HG03135 (cell line): ENCODE measurements around the gene ABCB9.

ENCODE experiments used
- ATAC-seq: cut with Tn5 transposase; IDR thresholded peaks from one replicate; pipeline ENCODE4 v1.9.1; 2021; ENCODE audit warnings: mild to moderate bottlenecking, moderate library complexity; ENCODE audit not compliant: unreplicated experiment

The ABCB9 gene

DNA sequence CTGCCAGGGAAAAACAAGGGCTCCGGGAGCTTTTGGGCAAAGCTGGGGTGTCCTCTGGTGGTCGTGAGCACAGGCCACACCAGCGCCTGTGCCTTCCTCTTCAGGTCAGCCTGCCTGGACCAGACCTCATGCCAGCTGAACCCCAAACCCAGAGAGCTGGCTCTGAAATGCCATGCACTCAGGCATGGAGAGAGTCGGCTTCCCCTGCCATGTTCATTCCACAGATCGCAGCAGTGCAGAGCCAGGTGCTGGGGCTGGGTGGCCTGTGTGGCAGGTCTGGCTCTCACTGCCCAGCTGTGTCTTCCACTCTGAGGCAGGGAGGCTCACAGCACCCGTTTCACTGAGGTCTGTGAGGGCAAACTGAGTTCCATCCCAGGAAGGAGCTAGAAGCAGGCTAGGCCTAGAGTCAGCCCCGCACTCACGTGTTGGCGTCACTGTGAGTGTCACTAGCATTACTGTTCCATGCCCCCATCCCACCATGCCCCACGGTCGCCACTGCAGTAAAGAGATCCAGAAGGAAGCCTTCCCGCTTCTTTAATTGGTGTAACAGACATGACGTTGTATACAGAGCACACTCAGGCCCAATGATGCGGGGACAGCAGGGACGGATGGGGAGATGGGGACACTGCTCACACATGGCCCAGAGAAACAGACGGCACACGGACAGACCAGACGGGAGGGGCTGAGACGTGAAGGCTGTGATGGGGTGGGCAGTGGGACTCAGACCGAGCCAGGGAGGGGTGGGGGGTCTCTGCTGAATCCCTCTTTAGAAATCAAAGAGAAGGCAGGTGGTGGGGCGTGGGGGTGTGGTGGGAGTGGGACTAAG lies 16.9 kb upstream of the ABCB9 start:
- no peak for ATAC-seq

DNA sequence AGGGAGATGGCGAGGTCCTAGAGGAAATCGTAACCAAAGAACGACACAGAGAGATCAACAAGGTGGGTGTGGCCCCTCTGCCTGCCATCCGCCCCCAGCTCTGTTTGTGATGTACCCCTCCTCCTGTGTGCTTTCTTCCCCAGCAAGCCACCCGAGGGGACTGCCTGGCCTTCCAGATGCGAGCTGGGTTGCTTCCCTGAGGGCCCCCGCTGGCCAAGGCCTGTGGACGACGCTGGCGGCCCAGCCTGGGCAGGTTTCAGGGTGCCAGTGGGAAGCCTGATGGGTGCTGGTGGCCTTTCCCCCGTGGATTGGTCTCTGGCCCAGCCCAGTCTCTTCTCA lies 16.2 kb upstream of the ABCB9 start:
- no peak for ATAC-seq

- no peak for ATAC-seq
Measured at GRCh38 chr12:122981587-122982476, 15.6 kb upstream of the ABCB9 start.

- ATAC-seq: peak; percentile 5
Measured at GRCh38 chr12:122981036-122981471, 14.8 kb upstream of the ABCB9 start.

DNA sequence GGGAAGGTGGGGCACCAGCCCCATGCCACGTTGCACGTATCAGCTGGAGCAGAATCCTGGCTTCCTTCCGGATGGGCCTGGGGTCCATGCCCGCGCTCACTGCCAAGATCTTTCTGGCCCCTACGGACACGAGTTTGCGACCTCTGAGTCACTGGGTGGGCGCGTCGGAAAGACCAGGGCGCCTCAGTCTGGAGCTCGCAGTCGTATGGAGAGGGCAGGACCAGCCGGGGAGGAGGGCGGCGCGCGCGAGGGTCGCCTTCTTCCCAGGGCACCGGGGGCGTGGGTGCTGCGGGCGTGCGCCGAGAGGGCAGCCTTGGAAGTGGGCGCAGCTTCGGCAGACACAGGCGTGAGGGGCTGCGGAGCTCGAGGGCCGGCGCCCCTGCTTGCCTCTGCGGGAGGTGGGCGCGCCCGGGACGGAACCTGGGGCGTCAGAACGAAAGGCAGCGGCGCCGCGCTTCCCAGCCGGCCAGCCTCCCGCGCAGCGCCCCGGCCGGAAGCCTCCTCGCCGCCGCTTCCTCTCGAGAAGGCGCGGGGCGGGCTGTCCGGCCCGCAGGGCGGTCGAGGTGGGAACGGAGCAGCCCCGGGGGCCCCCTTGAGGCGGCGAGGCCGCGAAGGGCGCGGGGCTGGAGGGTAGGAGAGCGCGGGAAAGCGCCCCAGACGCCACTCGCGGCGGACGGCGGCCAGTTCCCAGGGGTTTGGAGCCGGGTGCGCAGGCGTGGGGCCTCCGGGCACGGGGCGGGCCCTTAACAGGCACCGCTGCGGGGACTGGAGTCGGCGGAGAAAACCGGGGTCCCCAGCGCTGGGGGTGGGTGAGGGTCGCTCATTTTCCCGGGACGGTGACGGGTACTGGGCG lies 14.1 kb upstream of the ABCB9 start, which contains the start of gene ARL6IP4:
ARL6IP4 (plus strand) TSS at position 499 of the 853 bp plus-strand sequence. CDS start 459 bp downstream, outside the sequence.
- peak; percentile 48 for ATAC-seq

DNA sequence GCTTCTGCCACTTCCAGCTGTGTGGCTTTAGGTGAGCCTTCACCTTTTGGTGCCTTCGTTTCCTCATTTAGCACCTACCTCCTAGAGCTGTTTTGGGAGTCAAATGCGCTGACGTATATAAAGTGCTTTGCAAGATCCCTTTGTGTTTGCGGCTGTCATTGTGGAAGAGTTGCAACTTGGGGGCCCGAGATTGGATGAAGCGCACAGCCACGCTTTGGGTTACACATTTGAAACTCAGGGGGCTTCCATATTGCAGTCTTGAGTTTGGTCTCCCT lies 13.6 kb upstream of the ABCB9 start:
- ATAC-seq: no peak

- ATAC-seq: no peak
Measured at GRCh38 chr12:122979001-122979907, 13.0 kb upstream of the ABCB9 start.

GRCh38 chr12:122978507-122978955 lies 12.3 kb upstream of the ABCB9 start:
- ATAC-seq: no peak

DNA sequence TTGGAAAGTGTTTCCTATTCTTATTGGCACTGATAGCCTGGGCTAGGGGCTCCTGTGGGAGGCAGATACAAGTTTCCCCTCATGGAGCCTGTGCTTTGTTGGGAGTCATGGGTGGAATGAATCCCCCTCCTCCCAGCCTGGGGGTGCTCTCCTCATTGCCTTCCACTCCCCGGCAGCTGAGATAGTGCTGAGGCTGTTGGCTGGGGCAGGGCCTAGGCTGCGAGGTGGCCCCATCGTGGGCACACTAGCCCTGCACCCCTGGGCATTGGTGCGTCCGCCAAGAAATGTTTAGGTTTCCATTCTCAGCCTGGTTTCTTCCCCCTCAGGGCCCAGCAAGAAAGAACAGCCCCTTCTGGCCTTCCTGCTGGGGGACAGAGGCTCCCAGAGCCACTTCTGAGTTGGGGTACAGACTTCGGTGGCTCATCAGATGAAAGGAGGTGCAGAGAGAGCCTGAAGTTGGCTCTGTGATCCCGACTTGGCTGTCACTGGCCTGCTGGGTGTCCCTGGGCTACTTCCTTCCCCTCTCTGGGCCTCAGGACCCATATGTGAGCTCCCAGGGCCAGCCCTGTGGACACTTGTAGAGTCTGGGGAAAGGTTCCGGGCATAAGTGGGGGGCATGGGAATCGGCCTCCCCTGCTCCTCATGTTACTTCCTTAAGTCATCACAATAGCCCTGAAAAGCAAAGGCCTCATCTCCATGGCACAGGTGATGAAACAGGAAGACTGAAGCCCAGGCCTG lies 11.6 kb upstream of the ABCB9 start:
- no peak for ATAC-seq

DNA sequence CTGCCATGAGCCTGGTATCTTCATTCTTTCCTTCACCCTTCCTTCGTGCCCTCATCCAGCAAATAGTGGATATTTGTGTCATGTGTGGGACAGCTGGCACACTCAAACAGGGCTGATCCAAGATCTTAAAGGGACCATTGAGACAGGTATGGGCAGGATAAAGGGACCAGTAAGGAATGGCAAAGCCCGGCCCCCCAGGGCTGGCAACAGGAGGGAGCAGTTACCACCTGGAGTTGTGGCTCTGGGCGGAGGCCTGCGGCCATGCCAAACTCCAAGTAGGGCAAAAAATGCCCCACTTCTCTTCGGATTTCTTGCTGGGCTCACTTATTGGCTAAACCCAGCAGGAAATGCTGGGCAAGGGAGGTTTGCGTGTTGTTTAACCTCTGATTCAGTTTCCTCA lies 10.9 kb upstream of the ABCB9 start:
- ATAC-seq: no peak

DNA sequence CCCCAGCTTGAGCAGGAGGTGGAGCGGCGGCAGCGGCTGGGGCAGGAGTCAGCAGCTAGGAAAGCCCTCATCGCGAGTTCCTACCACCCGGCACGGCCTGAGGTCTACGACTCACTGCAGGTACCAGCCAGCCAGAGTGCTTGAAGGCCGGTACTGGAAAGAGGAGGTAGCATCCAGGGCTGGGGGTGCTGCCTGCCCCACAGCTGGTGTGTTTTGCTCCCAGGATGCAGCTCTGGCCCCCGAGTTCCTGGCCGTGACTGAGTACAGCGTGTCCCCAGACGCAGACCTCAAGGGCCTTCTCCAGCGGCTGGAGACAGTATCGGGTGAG lies 10.3 kb upstream of the ABCB9 start:
- ATAC-seq: no peak

DNA sequence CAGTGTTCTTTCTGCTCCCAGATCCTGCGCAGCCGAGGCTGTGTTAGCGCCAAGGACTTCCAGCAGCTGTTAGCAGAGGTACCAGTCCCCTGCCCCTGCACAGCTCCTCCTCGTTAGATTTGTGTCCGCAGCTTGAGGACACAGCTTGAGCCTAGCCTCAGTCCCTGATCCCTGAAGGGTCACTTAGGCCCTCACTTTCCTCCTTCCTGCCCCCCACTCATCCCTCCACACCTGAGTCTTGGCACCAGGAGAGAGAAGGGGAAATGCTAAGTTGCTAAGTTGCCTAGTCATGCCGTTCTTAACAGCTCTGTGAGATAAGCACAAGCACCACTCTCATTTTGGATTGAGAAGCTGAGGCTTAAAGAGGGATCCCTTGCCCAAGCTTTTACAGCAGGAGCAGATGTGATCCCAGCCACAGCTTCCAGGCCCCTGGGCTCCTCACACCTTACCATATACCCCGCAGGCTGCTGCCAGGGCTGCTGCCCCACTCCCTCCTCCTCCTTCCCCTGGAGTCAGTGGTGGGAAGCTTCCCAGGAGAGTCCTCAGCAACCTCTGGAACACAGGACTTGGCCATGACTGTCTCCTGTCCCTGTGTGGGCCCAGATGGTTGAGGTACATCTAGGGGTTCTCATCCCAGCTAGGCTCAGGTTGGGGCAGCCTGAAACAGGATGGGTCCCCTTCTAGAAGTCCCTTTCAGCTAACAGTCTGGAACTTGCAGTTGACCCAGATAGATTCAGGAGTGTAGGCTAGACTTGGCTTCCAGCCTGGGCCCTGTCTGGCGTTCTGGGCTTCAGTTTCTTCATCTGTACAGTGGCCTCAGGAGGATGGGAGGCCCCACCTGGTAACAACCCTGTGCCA lies 9.8 kb upstream of the ABCB9 start:
- ATAC-seq: no peak

GRCh38 chr12:122974892-122975789 lies 8.9 kb upstream of the ABCB9 start, which contains the start of gene OGFOD2:
OGFOD2 (plus strand) TSS chr12:122975244; CDS start chr12:122975252, 8 bp downstream.
- ATAC-seq: peak; percentile 71

GRCh38 chr12:122974274-122974891 lies 8.1 kb upstream of the ABCB9 start:
- ATAC-seq: peak; percentile 72

DNA sequence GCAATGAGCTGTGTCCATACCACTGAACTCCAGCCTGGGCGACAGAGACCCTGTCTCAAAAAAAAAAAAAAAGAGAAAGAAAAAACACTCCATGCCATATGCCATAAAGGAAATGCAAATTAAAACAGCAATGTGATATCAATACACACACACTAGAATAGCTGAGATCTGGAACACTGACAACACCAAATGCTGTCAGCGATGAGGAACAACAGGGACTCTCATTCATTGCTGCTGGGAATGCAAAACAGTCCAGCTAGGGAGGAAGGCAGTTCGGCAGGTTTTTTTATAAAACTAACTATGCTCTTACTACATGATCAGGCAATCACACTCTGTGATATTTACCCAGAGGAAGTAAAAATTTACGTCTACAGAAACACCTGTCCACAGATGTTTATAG lies 3.4 kb upstream of the ABCB9 start:
- no peak for ATAC-seq

- no peak for ATAC-seq
Measured at GRCh38 chr12:122968104-122968503, 1.8 kb upstream of the ABCB9 start.
